ENCODE data around the gene ZCCHC17.

- TF ChIP-seq PKNOX1 (IDR thresholded peaks at IDR 0.05) = no peak
- no peak for TF ChIP-seq BHLHE40 (IDR thresholded peaks at IDR 0.05; ENCODE audit: borderline replicate concordance)
- TF ChIP-seq ZNF384 (IDR thresholded peaks at IDR 0.05) = no peak
- no peak for TF ChIP-seq SP1 (IDR thresholded peaks at IDR 0.05)
- TF ChIP-seq NFRKB (IDR thresholded peaks at IDR 0.05) = no peak
- no peak for TF ChIP-seq FOXM1 (IDR thresholded peaks at IDR 0.05; ENCODE audit: borderline replicate concordance)
- TF ChIP-seq CTBP1 (IDR thresholded peaks at IDR 0.05; ENCODE audit: borderline replicate concordance) = no peak
- no peak for TF ChIP-seq LEF1 (IDR thresholded peaks at IDR 0.05; ENCODE audit: borderline replicate concordance)
- TF ChIP-seq L3MBTL2 (conservative IDR thresholded peaks at IDR 0.05) = no peak
- no peak for TF ChIP-seq FOXA1 (IDR thresholded peaks at IDR 0.05)
These were observed 34.9 kb upstream of the ZCCHC17 start for GRCh38 chr1:31261916-31262315.

All from HEK293T (cell line).